ENCODE measurements around the gene FSTL4.

DNA sequence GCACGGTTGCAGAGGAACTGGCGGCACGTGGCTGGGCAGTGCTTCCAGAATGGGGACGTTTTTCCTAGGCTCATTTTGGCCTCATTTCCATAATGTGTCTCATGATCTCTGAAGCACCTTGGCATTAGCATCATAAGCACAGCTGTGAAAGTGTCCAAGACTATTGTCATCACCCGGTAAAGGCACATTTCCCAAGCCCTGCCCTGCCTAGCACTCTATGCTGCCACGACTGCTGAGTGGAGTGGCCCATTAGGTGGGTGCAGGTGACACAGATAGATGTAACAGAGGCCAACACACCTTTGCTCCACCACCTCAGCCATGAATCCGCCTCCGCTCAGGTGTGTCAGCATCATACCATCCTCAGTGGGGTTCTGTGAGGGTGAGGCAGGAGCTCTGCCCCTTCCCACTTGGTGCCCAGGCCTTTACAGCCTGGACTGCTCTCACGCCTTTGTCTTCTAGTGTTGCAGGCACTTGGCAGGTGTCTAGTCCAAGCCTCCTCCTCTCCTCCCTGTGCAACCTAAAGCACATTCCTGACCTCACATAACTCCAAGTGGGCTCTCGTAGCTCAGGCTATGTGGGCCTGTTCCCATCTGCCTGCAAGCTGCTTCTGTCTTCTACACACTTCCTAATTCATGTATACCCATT lies 213.0 kb downstream of the FSTL4 start:
- no peak for TF ChIP-seq POLR2A (IDR thresholded peaks at IDR 0.05)
- TF ChIP-seq, protein P1, sequence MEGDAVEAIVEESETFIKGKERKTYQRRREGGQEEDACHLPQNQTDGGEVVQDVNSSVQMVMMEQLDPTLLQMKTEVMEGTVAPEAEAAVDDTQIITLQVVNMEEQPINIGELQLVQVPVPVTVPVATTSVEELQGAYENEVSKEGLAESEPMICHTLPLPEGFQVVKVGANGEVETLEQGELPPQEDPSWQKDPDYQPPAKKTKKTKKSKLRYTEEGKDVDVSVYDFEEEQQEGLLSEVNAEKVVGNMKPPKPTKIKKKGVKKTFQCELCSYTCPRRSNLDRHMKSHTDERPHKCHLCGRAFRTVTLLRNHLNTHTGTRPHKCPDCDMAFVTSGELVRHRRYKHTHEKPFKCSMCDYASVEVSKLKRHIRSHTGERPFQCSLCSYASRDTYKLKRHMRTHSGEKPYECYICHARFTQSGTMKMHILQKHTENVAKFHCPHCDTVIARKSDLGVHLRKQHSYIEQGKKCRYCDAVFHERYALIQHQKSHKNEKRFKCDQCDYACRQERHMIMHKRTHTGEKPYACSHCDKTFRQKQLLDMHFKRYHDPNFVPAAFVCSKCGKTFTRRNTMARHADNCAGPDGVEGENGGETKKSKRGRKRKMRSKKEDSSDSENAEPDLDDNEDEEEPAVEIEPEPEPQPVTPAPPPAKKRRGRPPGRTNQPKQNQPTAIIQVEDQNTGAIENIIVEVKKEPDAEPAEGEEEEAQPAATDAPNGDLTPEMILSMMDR (IDR thresholded peaks at IDR 0.05) = no peak

Measured in lower leg skin (tissue), 3 donors.